ENCODE measurements around the gene MKX.

Gene MKX

DNA sequence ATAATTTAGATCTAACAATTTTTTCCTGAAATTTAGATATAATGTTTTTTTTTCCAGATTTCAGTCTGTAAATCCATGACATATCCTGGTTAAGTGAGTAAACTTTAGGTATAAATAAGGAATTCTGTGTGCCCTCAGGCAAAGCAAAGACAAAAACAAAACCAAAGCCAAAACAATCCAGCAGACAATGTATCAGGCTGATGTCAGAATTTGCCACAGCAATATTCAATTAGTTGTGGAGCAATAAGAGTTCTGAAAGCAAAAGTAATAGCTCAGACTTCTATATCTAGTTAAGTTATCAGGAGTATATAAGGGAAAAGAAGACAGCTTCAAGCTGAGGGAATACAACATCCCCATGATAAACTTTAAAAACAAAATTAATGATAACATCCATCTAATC lies 82.0 kb downstream of the MKX start:
- no peaks in the 10 kb centered on the region for H3K4me1 ChIP-seq (ENCODE audit: insufficient read depth, insufficient read length)
- no peak overlapping the region for H3K4me3 ChIP-seq (ENCODE audit: insufficient read length, low read depth)
- TF ChIP-seq YY1 (IDR thresholded peaks at IDR 0.05; ENCODE audit: insufficient read depth, insufficient read length) (no peak), ZNF274 (IDR thresholded peaks at IDR 0.05; ENCODE audit: low read depth, low read length) (no peak), SUZ12 (IDR thresholded peaks at IDR 0.05; ENCODE audit: extremely low read depth, insufficient read depth, insufficient read length) (no peak)
- no peak overlapping the region for H3K9ac ChIP-seq (ENCODE audit: insufficient read length, low read depth)
- no peaks in the 10 kb centered on the region for H3K27me3 ChIP-seq (ENCODE audit: insufficient read depth, insufficient read length)
- DNase-seq (ENCODE audit: low read depth, low spot score): no peak
- peaks cover 7% of the 10 kb centered on the region; the same call in 1 of the 2 replicates for H3K9me3 ChIP-seq (ENCODE audit: insufficient read depth, low read length)
- no peaks in the 10 kb centered on the region for H3K36me3 ChIP-seq (ENCODE audit: insufficient read depth, insufficient read length, low read length)

DNA sequence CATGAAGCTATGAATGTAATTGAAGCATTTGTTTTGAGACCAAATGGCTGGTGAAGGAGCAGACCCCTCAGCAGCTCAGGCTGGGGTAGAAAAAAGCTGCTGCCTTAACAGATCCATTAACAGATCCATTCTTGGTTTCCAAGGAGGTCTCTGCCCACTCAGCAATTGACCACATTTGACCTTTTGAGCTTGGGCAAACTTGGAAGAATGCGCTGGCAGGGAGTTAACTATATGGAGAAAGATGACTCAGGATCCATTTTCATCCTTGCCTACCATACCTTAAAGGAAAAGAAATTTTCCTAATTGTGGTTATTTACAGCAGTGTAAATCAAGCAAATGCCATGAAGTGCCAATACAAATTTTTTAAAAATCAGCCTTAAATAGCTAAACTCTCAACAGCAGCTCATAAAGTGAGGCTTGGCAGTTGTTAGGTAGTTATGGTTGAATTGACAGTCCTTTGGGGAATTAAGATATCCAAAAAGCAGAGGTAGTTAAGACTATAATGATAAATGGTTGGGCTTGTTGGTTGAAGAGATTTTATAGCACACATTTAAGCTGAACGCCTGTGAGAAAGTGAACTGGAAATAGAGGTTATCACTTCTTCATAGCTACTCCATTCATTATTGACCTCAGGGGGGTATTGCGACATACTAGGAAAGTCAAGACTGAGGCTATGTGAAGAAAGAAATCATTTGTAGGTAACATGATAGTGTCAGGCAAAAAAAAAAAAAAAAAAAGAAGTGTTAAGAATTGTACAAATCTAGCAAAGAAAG lies 83.9 kb downstream of the MKX start:
- H3K4me1 ChIP-seq (ENCODE audit: insufficient read depth, insufficient read length): no peaks in the 10 kb centered on the region
- H3K36me3 ChIP-seq (ENCODE audit: insufficient read depth, insufficient read length, low read length): no peaks in the 10 kb centered on the region
- peaks cover 5% of the 10 kb centered on the region; the same call in 1 of the 2 replicates for H3K9me3 ChIP-seq (ENCODE audit: insufficient read depth, low read length)
- no peak for DNase-seq (ENCODE audit: low read depth, low spot score)
- TF ChIP-seq YY1 (IDR thresholded peaks at IDR 0.05; ENCODE audit: insufficient read depth, insufficient read length) (no peak), SUZ12 (IDR thresholded peaks at IDR 0.05; ENCODE audit: extremely low read depth, insufficient read depth, insufficient read length) (no peak), ZNF274 (IDR thresholded peaks at IDR 0.05; ENCODE audit: low read depth, low read length) (no peak)
- no peak overlapping the region for H3K4me3 ChIP-seq (ENCODE audit: insufficient read length, low read depth)
- no peak overlapping the region for H3K9ac ChIP-seq (ENCODE audit: insufficient read length, low read depth)
- H3K27me3 ChIP-seq (ENCODE audit: insufficient read depth, insufficient read length): no peaks in the 10 kb centered on the region

DNA sequence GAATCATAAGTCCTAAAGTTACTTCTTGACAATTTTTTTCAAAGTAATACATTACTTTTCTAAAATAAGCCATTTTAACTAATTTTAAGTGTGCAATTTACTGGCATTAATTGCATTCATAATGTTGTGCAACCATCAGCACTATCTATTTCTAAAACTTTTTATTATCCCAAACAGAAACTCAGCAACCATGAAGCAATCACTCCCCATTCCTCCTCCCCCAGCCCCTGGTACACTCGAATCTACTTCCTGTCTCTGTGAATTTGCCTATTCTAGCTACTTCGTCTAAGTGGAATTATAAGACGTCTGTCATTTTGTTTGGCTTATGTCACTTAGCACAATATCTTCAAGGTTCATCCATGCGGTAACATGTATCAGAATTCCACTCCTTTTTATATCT lies 84.9 kb downstream of the MKX start:
- DNase-seq (ENCODE audit: low read depth, low spot score): no peak
- no peaks in the 10 kb centered on the region for H3K27me3 ChIP-seq (ENCODE audit: insufficient read depth, insufficient read length)
- no peak for TF ChIP-seq SUZ12 (IDR thresholded peaks at IDR 0.05; ENCODE audit: extremely low read depth, insufficient read depth, insufficient read length)
- no peak for TF ChIP-seq YY1 (IDR thresholded peaks at IDR 0.05; ENCODE audit: insufficient read depth, insufficient read length)
- TF ChIP-seq ZNF274 (IDR thresholded peaks at IDR 0.05; ENCODE audit: low read depth, low read length): no peak
- H3K9me3 ChIP-seq (ENCODE audit: insufficient read depth, low read length): no peaks in the 10 kb centered on the region
- no peak overlapping the region for H3K4me3 ChIP-seq (ENCODE audit: insufficient read length, low read depth)
- H3K9ac ChIP-seq (ENCODE audit: insufficient read length, low read depth): no peak overlapping the region
- no peaks in the 10 kb centered on the region for H3K36me3 ChIP-seq (ENCODE audit: insufficient read depth, insufficient read length, low read length)
- no peaks in the 10 kb centered on the region for H3K4me1 ChIP-seq (ENCODE audit: insufficient read depth, insufficient read length)

DNA sequence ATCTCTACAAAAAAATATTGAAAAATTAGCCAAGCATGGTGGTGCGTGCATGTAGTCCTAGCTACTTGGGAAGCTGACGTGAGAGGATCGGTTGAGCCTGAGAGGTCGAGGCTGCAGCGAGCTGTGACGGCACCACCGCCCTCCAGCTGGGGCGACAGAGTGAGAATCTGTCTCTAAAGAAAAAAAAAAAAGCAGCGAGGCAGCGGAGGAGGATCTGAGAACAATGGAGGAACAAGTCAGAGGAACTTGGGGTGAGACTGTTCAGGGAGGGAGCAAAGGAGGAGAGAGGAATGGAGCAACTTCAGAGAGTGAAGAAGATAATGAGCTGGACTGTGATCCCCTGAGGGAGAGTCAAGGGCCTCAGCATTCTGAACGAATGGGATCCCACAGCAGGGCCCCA lies 85.4 kb downstream of the MKX start:
- Histone ChIP-seq H3K9ac (ENCODE audit: insufficient read length, low read depth) (no peak overlapping the region), H3K27me3 (ENCODE audit: insufficient read depth, insufficient read length) (no peaks in the 10 kb centered on the region), H3K4me3 (ENCODE audit: insufficient read length, low read depth) (no peak overlapping the region), H3K36me3 (ENCODE audit: insufficient read depth, insufficient read length, low read length) (no peaks in the 10 kb centered on the region), H3K9me3 (ENCODE audit: insufficient read depth, low read length) (no peaks in the 10 kb centered on the region), H3K4me1 (ENCODE audit: insufficient read depth, insufficient read length) (no peaks in the 10 kb centered on the region)
- TF ChIP-seq SUZ12 (IDR thresholded peaks at IDR 0.05; ENCODE audit: extremely low read depth, insufficient read depth, insufficient read length) (no peak), YY1 (IDR thresholded peaks at IDR 0.05; ENCODE audit: insufficient read depth, insufficient read length) (no peak), ZNF274 (IDR thresholded peaks at IDR 0.05; ENCODE audit: low read depth, low read length) (no peak)
- peak; percentile 15 for DNase-seq (ENCODE audit: low read depth, low spot score)

DNA sequence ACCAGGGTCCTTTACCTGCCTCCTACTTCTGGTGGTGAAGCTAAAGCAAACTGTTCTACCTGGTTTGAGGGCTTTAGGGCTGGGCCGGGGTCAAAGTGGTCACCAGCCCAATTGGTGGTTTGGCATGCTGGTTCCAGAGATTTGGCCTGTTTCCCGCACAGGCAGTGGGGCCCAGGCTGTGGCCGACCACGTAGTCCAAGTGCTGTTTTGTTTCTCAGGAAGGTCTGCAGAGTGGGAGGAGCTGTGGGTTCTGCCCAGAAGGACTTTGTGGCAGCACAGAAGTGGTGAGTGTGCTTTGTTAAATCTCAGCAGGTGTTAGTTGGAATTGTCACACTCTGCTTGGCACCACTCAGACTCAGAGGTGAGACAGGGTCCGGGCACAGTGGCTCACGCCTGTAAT lies 85.8 kb downstream of the MKX start:
- Histone ChIP-seq H3K27me3 (ENCODE audit: insufficient read depth, insufficient read length) (no peaks in the 10 kb centered on the region), H3K4me1 (ENCODE audit: insufficient read depth, insufficient read length) (no peaks in the 10 kb centered on the region), H3K9ac (ENCODE audit: insufficient read length, low read depth) (no peak overlapping the region), H3K9me3 (ENCODE audit: insufficient read depth, low read length) (no peaks in the 10 kb centered on the region), H3K4me3 (ENCODE audit: insufficient read length, low read depth) (no peak overlapping the region), H3K36me3 (ENCODE audit: insufficient read depth, insufficient read length, low read length) (no peaks in the 10 kb centered on the region)
- TF ChIP-seq YY1 (IDR thresholded peaks at IDR 0.05; ENCODE audit: insufficient read depth, insufficient read length) (no peak), ZNF274 (IDR thresholded peaks at IDR 0.05; ENCODE audit: low read depth, low read length) (no peak), SUZ12 (IDR thresholded peaks at IDR 0.05; ENCODE audit: extremely low read depth, insufficient read depth, insufficient read length) (no peak)
- DNase-seq (ENCODE audit: low read depth, low spot score): no peak

DNA sequence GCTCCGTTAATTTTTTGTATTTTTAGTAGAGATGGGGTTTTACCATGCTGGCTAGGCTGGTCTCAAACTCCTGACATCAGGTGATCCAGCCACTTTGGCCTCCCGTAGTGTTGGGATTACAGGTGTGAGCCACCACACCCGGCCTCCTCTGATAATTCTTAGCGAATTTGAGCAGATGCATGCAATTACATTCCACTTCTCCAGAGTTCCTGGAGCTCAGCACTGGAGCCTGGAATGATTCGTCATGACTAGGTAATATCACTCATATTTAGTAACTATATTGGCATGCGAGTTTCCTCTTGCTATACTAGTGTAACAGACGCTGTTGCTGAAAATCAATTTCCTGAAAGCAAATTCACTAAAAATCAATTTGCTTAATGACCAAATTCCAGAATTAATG lies 86.8 kb downstream of the MKX start:
- Histone ChIP-seq H3K36me3 (ENCODE audit: insufficient read depth, insufficient read length, low read length) (no peaks in the 10 kb centered on the region), H3K4me3 (ENCODE audit: insufficient read length, low read depth) (no peak overlapping the region), H3K9ac (ENCODE audit: insufficient read length, low read depth) (no peak overlapping the region), H3K9me3 (ENCODE audit: insufficient read depth, low read length) (no peaks in the 10 kb centered on the region), H3K4me1 (ENCODE audit: insufficient read depth, insufficient read length) (no peaks in the 10 kb centered on the region), H3K27me3 (ENCODE audit: insufficient read depth, insufficient read length) (no peaks in the 10 kb centered on the region)
- no peak for TF ChIP-seq YY1 (IDR thresholded peaks at IDR 0.05; ENCODE audit: insufficient read depth, insufficient read length)
- TF ChIP-seq ZNF274 (IDR thresholded peaks at IDR 0.05; ENCODE audit: low read depth, low read length): no peak
- no peak for TF ChIP-seq SUZ12 (IDR thresholded peaks at IDR 0.05; ENCODE audit: extremely low read depth, insufficient read depth, insufficient read length)
- no peak for DNase-seq (ENCODE audit: low read depth, low spot score)

DNA sequence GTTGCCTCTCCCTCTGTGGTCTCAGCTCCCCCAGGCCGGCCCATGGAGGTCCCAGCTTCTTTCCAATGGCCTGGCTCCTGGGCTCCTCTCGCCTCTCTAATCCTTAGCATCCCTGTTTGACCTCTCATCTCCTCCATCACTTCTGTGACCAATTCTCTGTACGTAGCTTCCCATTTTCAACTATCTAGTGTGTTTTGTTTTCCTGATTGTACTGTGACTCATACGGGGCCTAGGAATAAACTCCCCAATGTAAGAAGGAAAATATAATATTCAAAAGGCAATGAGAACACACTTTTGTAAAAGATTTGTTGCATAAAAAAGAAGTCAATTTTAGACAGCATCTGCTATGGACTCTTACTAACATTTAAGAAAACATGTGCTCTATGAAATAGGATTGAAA lies 90.3 kb downstream of the MKX start:
- no peaks in the 10 kb centered on the region for H3K4me1 ChIP-seq (ENCODE audit: insufficient read depth, insufficient read length)
- no peak overlapping the region for H3K9ac ChIP-seq (ENCODE audit: insufficient read length, low read depth)
- H3K4me3 ChIP-seq (ENCODE audit: insufficient read length, low read depth): no peak overlapping the region
- H3K36me3 ChIP-seq (ENCODE audit: insufficient read depth, insufficient read length, low read length): no peaks in the 10 kb centered on the region
- H3K27me3 ChIP-seq (ENCODE audit: insufficient read depth, insufficient read length): no peaks in the 10 kb centered on the region
- no peak for DNase-seq (ENCODE audit: low read depth, low spot score)
- no peaks in the 10 kb centered on the region for H3K9me3 ChIP-seq (ENCODE audit: insufficient read depth, low read length)
- TF ChIP-seq SUZ12 (IDR thresholded peaks at IDR 0.05; ENCODE audit: extremely low read depth, insufficient read depth, insufficient read length) (no peak), YY1 (IDR thresholded peaks at IDR 0.05; ENCODE audit: insufficient read depth, insufficient read length) (no peak), ZNF274 (IDR thresholded peaks at IDR 0.05; ENCODE audit: low read depth, low read length) (no peak)

Measured in NT2/D1 (cell line).